GM13977 (cell line): ENCODE data around the gene DUSP28.
A peak's percentile ranks its signal among the peaks of the same experiment; 100 is the strongest.

ENCODE experiments used
- DNase-seq: peaks from one replicate; pipeline ENCODE4 v3.0.0; 2012; ENCODE audit warnings: low spot score
- in situ Hi-C: fragments of 300-500 bp; cut with MboI; formaldehyde crosslinking; loops from one replicate; pipeline ENCODE4 v1.12.0; 2022; ENCODE audit warnings: low sequenced_read_pairs, low pct_unique_long_range_greater_than_20kb, mixed read lengths, inconsistent platforms; ENCODE audit not compliant: unreplicated experiment
- TF ChIP-seq, protein P1 (sequence below): IDR thresholded peaks from 2 replicates; pipeline ENCODE4 v1.5.1; 2012; ENCODE audit warnings: mild to moderate bottlenecking, control low read depth; ENCODE audit not compliant: insufficient read depth; ENCODE audit errors: extremely low read depth, missing control alignments

Gene DUSP28

DNA sequence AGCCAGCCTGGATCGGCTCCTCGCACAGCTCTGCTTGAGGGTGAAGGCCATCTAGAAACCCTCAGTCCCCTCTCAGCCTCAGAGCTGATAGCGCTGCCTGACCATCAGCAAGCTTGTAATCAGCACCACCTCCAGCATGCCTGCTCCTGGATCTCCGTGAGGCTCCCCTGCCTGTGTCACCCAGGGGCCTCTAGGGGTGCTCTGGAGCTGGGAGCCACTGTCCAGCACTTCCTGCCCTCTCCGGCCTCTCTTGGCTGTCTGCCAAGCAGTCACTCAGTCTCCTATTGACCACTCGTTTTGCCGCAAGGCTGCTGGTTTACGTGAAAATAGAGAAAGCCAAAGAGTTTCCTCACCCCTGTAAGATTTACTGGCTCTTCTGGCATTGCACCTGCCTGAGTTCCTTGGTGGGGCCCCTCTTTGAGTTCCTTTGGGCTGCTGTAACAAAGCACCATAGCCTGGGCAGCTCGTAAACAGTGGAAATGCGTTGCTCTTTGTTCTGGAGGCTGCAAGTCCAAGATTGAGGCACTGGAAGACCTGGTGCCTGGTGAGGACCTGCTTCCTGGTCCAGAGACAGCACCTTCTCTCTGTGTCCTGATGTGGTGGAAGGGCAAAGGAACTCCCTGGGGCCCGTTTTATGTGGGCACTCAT, 44.3 kb downstream of the DUSP28 start:
- TF ChIP-seq, protein P1, sequence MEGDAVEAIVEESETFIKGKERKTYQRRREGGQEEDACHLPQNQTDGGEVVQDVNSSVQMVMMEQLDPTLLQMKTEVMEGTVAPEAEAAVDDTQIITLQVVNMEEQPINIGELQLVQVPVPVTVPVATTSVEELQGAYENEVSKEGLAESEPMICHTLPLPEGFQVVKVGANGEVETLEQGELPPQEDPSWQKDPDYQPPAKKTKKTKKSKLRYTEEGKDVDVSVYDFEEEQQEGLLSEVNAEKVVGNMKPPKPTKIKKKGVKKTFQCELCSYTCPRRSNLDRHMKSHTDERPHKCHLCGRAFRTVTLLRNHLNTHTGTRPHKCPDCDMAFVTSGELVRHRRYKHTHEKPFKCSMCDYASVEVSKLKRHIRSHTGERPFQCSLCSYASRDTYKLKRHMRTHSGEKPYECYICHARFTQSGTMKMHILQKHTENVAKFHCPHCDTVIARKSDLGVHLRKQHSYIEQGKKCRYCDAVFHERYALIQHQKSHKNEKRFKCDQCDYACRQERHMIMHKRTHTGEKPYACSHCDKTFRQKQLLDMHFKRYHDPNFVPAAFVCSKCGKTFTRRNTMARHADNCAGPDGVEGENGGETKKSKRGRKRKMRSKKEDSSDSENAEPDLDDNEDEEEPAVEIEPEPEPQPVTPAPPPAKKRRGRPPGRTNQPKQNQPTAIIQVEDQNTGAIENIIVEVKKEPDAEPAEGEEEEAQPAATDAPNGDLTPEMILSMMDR, result peak; percentile 40
- in situ Hi-C loops, result no loop called here
- peak; percentile 67 for DNase-seq

GRCh38 chr2:240604939-240605716, 45.0 kb downstream of the DUSP28 start:
- in situ Hi-C loops, result no loop called here
- DNase-seq, result peak; percentile 16
- TF ChIP-seq, protein P1, result no peak

DNA sequence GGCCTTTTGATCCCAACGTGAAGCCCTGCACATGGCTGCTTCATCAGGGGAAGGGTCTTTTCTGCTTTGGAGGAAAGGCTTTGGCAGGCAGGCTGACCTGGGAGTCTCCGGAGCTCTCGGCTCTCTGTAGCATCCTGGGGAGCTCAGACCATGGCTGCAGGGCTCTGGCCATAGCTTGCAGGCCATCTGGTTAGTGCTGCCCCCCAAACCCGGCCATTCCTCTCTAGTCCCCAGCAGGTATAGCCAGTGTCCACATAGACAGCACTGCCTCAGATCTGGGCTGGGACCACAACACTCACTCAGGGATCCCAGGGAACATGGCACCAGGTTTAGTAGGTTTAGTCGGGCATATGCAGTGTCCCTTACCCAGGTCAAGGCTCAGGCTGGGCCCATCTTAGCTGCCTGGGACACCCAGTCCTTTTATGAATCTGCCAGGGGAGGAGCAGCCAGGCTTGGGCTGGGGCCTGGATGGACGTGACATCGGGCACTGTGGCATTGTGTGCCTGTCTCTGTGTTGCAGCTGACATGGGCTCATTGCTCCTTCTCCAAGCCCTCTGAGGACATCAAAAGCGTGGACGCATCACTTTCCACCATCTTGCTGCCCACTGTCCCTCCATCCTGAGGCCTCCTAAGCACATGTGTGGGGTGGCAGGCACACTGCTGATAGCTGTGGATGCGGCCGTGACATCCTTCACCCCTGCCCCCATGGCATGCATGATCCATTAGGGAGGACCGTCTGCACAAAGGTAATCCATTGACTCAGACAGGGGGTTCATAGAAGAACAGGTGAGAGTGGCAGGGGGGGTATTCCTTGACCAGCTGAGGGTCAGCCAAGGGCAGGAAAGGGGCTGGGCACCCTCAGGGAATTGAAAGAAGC, 45.9 kb downstream of the DUSP28 start:
- peak; percentile 8 for DNase-seq
- TF ChIP-seq, protein P1, result no peak
- in situ Hi-C loops, result no loop called here

DNA sequence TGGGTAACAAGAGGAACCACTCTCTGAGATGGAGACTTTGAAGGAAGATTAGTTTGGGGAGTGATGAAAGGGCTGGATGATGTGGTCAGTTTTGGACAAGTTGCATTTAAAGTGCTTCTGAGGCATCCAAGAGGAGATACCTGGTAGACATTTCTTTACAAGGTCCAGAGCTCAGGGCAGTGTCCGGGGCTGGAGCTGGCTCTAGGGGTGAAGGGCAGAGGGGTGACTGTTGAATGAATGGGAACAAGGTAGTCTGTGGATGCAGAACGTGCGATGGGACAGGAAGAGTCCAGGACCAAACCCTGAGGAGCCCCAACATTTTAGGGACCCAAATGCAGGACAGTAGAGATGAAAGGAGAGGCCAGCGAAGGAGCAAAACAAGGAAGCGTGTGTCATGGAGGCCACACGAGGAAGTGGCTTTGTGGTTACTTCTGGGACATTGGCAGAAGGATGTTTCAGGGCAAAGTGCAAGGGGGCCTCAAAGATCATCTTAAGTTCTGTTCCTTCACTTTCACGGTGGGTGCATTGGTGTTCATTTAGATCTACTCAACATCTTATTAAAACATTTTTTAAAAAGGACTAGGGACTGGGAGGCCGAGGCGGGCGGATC, 51.5 kb downstream of the DUSP28 start:
- TF ChIP-seq, protein P1, result no peak
- no peak for DNase-seq
- in situ Hi-C loops, result no loop called here
